Trophoblast cell (in vitro differentiated cells and primary cell): Measurements from ENCODE around the gene PGAM5.
"Not testable (repeated sequence)": the region's sequence is repeated elsewhere in the genome, so short reads cannot be mapped to it uniquely, and the experiment has no call there.

ENCODE experiments used
- DNase-seq, 2 donors: peaks; one replicate each; pipeline ENCODE4 v3.0.0-alpha.2; 2016
- H2AFZ ChIP-seq: 2 replicates; pipeline ENCODE4 v1.6.1; 2013; ENCODE audit warnings: low read length, moderate library complexity, mild to moderate bottlenecking; ENCODE audit not compliant: insufficient read depth, poor library complexity
- H2AK5ac ChIP-seq: 2 replicates; pipeline ENCODE4 v1.6.1; 2013; ENCODE audit warnings: mild to moderate bottlenecking, low read length
- H2BK120ac ChIP-seq: 2 replicates; pipeline ENCODE4 v1.6.1; 2013; ENCODE audit warnings: low read length, mild to moderate bottlenecking, moderate library complexity; ENCODE audit not compliant: insufficient read depth, poor library complexity
- H2BK12ac ChIP-seq: 2 replicates; pipeline ENCODE4 v1.6.1; 2013; ENCODE audit warnings: mild to moderate bottlenecking, low read length, moderate library complexity
- H2BK5ac ChIP-seq: 2 replicates; pipeline ENCODE4 v1.6.1; 2013; ENCODE audit warnings: low read length, low read depth, moderate library complexity, mild to moderate bottlenecking; ENCODE audit not compliant: poor library complexity
- H3K14ac ChIP-seq: 2 replicates; pipeline ENCODE4 v1.6.1; 2013; ENCODE audit warnings: mild to moderate bottlenecking, low read length
- H3K18ac ChIP-seq: 2 replicates; pipeline ENCODE4 v1.6.1; 2013; ENCODE audit warnings: mild to moderate bottlenecking, low read length
- H3K23ac ChIP-seq: 2 replicates; pipeline ENCODE4 v1.6.1; 2013; ENCODE audit warnings: low read length
- H3K27ac ChIP-seq: 2 replicates; pipeline ENCODE4 v1.5.1; 2013; ENCODE audit warnings: low read depth, mild to moderate bottlenecking, inconsistent platforms, low read length, moderate library complexity
- H3K27me3 ChIP-seq: 2 replicates; pipeline ENCODE4 v1.6.1; 2013; ENCODE audit warnings: inconsistent platforms, mild to moderate bottlenecking, low read length, moderate library complexity; ENCODE audit not compliant: insufficient read depth
- H3K36me3 ChIP-seq, 2 experiments: 1 replicate in 1 of 2; 2 replicates in 1 of 2; pipeline ENCODE4 v1.6.1; 2013; ENCODE audit warnings: low read length in 2 of 2, mild to moderate bottlenecking in 2 of 2, moderate library complexity in 1 of 2; ENCODE audit not compliant: insufficient read depth in 2 of 2, control insufficient read depth in 1 of 2
- H3K4ac ChIP-seq: 2 replicates; pipeline ENCODE4 v1.6.1; 2013; ENCODE audit warnings: low read depth, mild to moderate bottlenecking, low read length, moderate library complexity
- H3K4me1 ChIP-seq, 2 experiments: 1 replicate in 1 of 2; 2 replicates in 1 of 2; pipeline ENCODE4 v1.6.1; 2013; ENCODE audit warnings: low read length in 2 of 2, mild to moderate bottlenecking in 2 of 2, moderate library complexity in 1 of 2; ENCODE audit not compliant: insufficient read depth in 2 of 2, control insufficient read depth in 1 of 2
- H3K4me2 ChIP-seq: 2 replicates; pipeline ENCODE4 v1.6.1; 2013; ENCODE audit warnings: inconsistent platforms, mild to moderate bottlenecking, low read length, moderate library complexity
- H3K4me3 ChIP-seq: 2 replicates; pipeline ENCODE4 v1.5.1; 2013; ENCODE audit warnings: mild to moderate bottlenecking, low read depth, low read length, inconsistent platforms
- H3K79me1 ChIP-seq: one replicate; pipeline ENCODE4 v1.6.1; 2013; ENCODE audit warnings: low read length
- H3K79me2 ChIP-seq: 2 replicates; pipeline ENCODE4 v1.6.1; 2013; ENCODE audit warnings: low read length, mild to moderate bottlenecking; ENCODE audit not compliant: control insufficient read depth, insufficient read depth, poor library complexity
- H3K9ac ChIP-seq: 2 replicates; pipeline ENCODE4 v1.6.1; 2013; ENCODE audit warnings: mild to moderate bottlenecking, low read length
- H3K9me3 ChIP-seq: 2 replicates; pipeline ENCODE4 v1.6.1; 2013; ENCODE audit warnings: low read depth, mild to moderate bottlenecking, control low read depth, inconsistent platforms, low read length; ENCODE audit not compliant: insufficient read depth
- H4K12ac ChIP-seq: 2 replicates; pipeline ENCODE4 v1.6.1; 2013; ENCODE audit warnings: low read depth, mild to moderate bottlenecking, low read length, moderate library complexity
- H4K8ac ChIP-seq: 2 replicates; pipeline ENCODE4 v1.6.1; 2013; ENCODE audit warnings: low read depth, mild to moderate bottlenecking, low read length, moderate library complexity
- H4K91ac ChIP-seq: one replicate; pipeline ENCODE4 v1.6.1; 2013; ENCODE audit warnings: low read depth, mild to moderate bottlenecking, low read length, moderate library complexity
- WGBS: extraction: QIAGEN DNeasy Blood & Tissue Kit; methylation state at CpG from one replicate; pipeline ENCODE4 v1.1.7; 2013; ENCODE audit warnings: missing lambda C conversion rate; ENCODE audit not compliant: insufficient read length, insufficient coverage; ENCODE audit errors: extremely low coverage; 5-methylcytosine and 5-hydroxymethylcytosine counted together

Gene PGAM5

DNA sequence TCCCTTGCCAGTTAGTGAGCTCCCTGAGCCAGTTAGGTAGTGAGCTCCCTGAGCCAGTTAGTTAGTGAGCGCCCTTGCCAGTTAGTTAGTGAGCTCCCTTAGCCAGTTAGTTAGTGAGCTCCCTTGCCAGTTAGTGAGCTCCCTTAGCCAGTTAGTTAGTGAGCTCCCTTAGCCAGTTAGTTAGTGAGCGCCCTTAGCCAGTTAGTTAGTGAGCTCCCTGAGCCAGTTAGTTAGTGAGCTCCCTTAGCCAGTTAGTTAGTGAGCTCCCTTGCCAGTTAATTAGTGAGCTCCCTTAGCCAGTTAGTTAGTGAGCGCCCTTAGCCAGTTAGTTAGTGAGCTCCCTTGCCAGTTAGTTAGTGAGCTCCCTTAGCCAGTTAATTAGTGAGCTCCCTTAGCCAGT is 18.6 kb upstream of the PGAM5 start:
- peaks cover 8 to 15% of the 10 kb centered on the region in 2 experiments for H3K36me3 ChIP-seq
- H3K9me3 ChIP-seq, H3K27me3 ChIP-seq, H3K79me2 ChIP-seq, H4K91ac ChIP-seq, H4K12ac ChIP-seq, H3K4me2 ChIP-seq, H3K4ac ChIP-seq, H3K79me1 ChIP-seq, H2AK5ac ChIP-seq, DNase-seq, H2AFZ ChIP-seq, H2BK12ac ChIP-seq, H3K9ac ChIP-seq, H3K23ac ChIP-seq, H3K27ac ChIP-seq, H4K8ac ChIP-seq, H3K4me1 ChIP-seq, H3K14ac ChIP-seq, H3K4me3 ChIP-seq, H2BK5ac ChIP-seq, H2BK120ac ChIP-seq, H3K18ac ChIP-seq: not testable (repeated sequence)
- WGBS, result no CpG with 5 or more reads among the region's 3 CpGs

DNA sequence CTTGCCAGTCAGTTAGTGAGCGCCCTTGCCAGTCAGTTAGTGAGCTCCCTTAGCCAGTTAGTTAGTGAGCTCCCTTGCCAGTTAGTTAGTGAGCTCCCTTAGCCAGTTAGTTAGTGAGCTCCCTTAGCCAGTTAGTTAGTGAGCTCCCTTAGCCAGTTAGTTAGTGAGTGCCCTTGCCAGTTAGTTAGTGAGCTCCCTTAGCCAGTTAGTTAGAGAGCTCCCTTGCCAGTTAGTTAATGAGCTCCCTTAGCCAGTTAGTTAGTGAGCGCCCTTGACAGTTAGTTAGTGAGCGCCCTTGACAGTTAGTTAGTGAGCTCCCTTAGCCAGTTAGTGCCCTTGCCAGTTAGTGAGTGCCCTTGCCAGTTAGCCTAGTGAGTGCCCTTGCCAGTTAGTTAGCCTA is 15.8 kb upstream of the PGAM5 start:
- WGBS, result no CpG with 5 or more reads among the region's 3 CpGs
- not testable (repeated sequence) for H3K4me1 ChIP-seq

DNA sequence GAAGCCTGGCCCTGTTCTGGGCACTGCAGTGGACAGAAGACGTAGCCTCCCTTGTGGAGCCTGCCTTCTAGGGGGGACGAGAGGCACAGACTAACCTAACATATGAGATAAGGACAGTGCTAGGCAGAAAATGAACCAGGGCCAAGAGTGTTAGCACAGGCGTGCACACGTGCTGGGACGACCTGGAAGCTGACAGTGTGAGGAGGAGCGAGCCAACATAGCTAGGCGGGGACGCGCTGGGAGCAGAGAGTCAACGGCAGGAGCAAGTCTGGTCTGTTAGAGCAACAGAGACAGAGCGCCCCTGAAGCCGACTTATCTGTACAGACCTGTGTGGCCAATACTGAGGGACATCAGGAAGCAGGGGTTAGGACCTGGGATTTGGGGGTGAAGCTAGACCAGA is 15.2 kb upstream of the PGAM5 start:
- no CpG with 5 or more reads among the region's 12 CpGs for WGBS
- Histone ChIP-seq H3K14ac (no peak overlapping the region), H2AFZ (no peak overlapping the region), H3K18ac (no peak overlapping the region), H3K27me3 (no peaks in the 10 kb centered on the region), H3K4me1 (no peaks in the 10 kb centered on the region), H3K36me3 (peaks cover 20 to 22% of the 10 kb centered on the region in 2 experiments), H3K4me3 (no peak overlapping the region), H2BK12ac (no peak overlapping the region), H2BK5ac (no peak overlapping the region), H4K12ac (no peak overlapping the region), H2AK5ac (no peak overlapping the region), H3K4me2 (no peak overlapping the region), H2BK120ac (no peak overlapping the region), H4K8ac (no peak overlapping the region), H3K9ac (no peak overlapping the region), H3K27ac (no peak overlapping the region), H3K9me3 (no peaks in the 10 kb centered on the region), H3K79me1 (no peaks in the 10 kb centered on the region), H3K79me2 (no peaks in the 10 kb centered on the region), H3K4ac (no peak overlapping the region), H3K23ac (no peak overlapping the region), H4K91ac (no peak overlapping the region)
- DNase-seq, result no peak

More for the DNA sequence above, 15.8 kb upstream of the PGAM5 start:
- H3K36me3 ChIP-seq, result peaks cover 20 to 23% of the 10 kb centered on the region in 2 experiments
- not testable (repeated sequence) for H3K23ac ChIP-seq, H3K79me1 ChIP-seq, H2AK5ac ChIP-seq, H3K79me2 ChIP-seq, H2BK120ac ChIP-seq, H3K27me3 ChIP-seq, H3K18ac ChIP-seq, H2BK12ac ChIP-seq, H4K8ac ChIP-seq, H4K12ac ChIP-seq, H3K9ac ChIP-seq, H4K91ac ChIP-seq, H2AFZ ChIP-seq, H3K4me3 ChIP-seq, H3K27ac ChIP-seq, H3K4me2 ChIP-seq, H3K9me3 ChIP-seq, H2BK5ac ChIP-seq, DNase-seq, H3K4ac ChIP-seq, H3K14ac ChIP-seq

DNA sequence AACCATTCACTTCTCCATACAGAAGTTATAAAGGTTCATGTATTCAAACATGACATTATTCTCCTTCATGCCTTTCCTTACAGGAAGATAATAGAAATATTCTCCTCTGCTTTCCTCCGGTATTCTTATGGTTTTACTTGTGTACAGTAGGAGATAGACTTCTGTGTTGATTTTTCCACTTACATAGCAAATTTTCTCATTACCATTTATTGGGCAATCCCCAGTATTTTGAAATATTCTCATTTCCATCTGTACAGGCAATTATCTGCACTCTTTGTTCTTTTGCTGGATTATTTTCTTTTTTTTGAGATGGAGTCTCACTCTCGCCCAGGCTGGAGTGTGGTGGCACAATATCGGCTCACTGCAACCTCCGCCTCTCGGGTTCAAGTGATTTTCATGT is 12.3 kb upstream of the PGAM5 start:
- H3K27me3 ChIP-seq, result no peaks in the 10 kb centered on the region
- no peak overlapping the region for H4K8ac ChIP-seq
- no peak overlapping the region for H3K18ac ChIP-seq
- H3K4me1 ChIP-seq, result no peaks in the 10 kb centered on the region
- H2AFZ ChIP-seq, result no peak overlapping the region
- WGBS, result no CpG with 5 or more reads among the region's 5 CpGs
- peaks cover 32 to 40% of the 10 kb centered on the region in 2 experiments for H3K36me3 ChIP-seq
- H2BK12ac ChIP-seq, result no peak overlapping the region
- DNase-seq, result no peak
- H3K4me3 ChIP-seq, result no peak overlapping the region
- H3K23ac ChIP-seq, result no peak overlapping the region
- no peaks in the 10 kb centered on the region for H3K79me2 ChIP-seq
- H2AK5ac ChIP-seq, result no peak overlapping the region
- no peak overlapping the region for H4K91ac ChIP-seq
- H4K12ac ChIP-seq, result no peak overlapping the region
- H3K4me2 ChIP-seq, result no peak overlapping the region
- no peaks in the 10 kb centered on the region for H3K9me3 ChIP-seq
- H3K4ac ChIP-seq, result no peak overlapping the region
- no peak overlapping the region for H2BK5ac ChIP-seq
- no peak overlapping the region for H3K27ac ChIP-seq
- H3K9ac ChIP-seq, result no peak overlapping the region
- no peak overlapping the region for H2BK120ac ChIP-seq
- H3K79me1 ChIP-seq, result no peaks in the 10 kb centered on the region
- H3K14ac ChIP-seq, result no peak overlapping the region
